GM23338 (cell line): ENCODE results near the gene SLC25A25. TPM values are rescaled to one million over a fixed set of nuclear protein-coding genes. Genes with fewer than 3 reads are reported as not detected.

Experiments
- ATAC-seq: fragments of 200-7000 bp; cut with Tn5 transposase; 3 replicates; pipeline ENCODE4 v1.9.1; 2020
- DNase-seq: peaks from one replicate; pipeline ENCODE4 v3.0.0-alpha.2; 2015; ENCODE audit warnings: low spot score
- H2AFZ ChIP-seq: fragments of 200-600 bp; sonication (generic); 2 replicates; pipeline ENCODE4 v1.8.0; 2016; ENCODE audit warnings: antibody characterized with exemption, mild to moderate bottlenecking, moderate library complexity
- H3F3A ChIP-seq: fragments of 200-600 bp; sonication (generic); replicated peaks from 2 replicates; pipeline ENCODE4 v1.8.0; 2017; ENCODE audit warnings: antibody characterized with exemption, mixed run types, low read depth
- H3K27ac ChIP-seq: fragments of 200-600 bp; sonication (generic); 2 replicates; pipeline ENCODE4 v1.6.1; 2016; ENCODE audit warnings: low read depth
- H3K27me3 ChIP-seq: fragments of 200-600 bp; sonication (generic); 2 replicates; pipeline ENCODE4 v1.8.0; 2016; ENCODE audit warnings: mild to moderate bottlenecking, mixed run types, moderate library complexity; ENCODE audit not compliant: insufficient read depth
- H3K36me3 ChIP-seq: fragments of 200-600 bp; sonication (generic); 2 replicates; pipeline ENCODE4 v1.8.0; 2016; ENCODE audit warnings: mild to moderate bottlenecking; ENCODE audit not compliant: insufficient read depth
- H3K4me1 ChIP-seq: fragments of 200-600 bp; sonication (generic); 2 replicates; pipeline ENCODE4 v1.8.0; 2016; ENCODE audit warnings: mild to moderate bottlenecking, moderate library complexity; ENCODE audit not compliant: insufficient read depth
- H3K4me2 ChIP-seq: fragments of 200-600 bp; sonication (generic); 2 replicates; pipeline ENCODE4 v1.7.1; 2017; ENCODE audit warnings: mixed run types
- H3K4me3 ChIP-seq: fragments of 200-600 bp; sonication (generic); 2 replicates; pipeline ENCODE4 v1.6.1; 2016; ENCODE audit warnings: mixed run types
- H3K79me2 ChIP-seq: fragments of 200-600 bp; sonication (generic); replicated peaks from 2 replicates; pipeline ENCODE4 v1.8.0; 2017; ENCODE audit warnings: mild to moderate bottlenecking; ENCODE audit not compliant: insufficient read depth
- H3K9me2 ChIP-seq: fragments of 200-600 bp; sonication (generic); 2 replicates; pipeline ENCODE4 v1.8.0; 2017; ENCODE audit not compliant: insufficient read depth
- H4K20me1 ChIP-seq: fragments of 200-600 bp; sonication (generic); replicated peaks from 2 replicates; pipeline ENCODE4 v1.8.0; 2017; ENCODE audit warnings: mild to moderate bottlenecking; ENCODE audit not compliant: insufficient read depth
- H3K27ac Mint-ChIP-seq: 2 replicates; pipeline ENCODE4 v1.8.0; 2020; ENCODE audit warnings: inconsistent platforms, mild to moderate bottlenecking, moderate library complexity, mixed read lengths
- H3K27me3 Mint-ChIP-seq: 3 replicates; pipeline ENCODE4 v1.8.0; 2022; ENCODE audit warnings: low read depth, mild to moderate bottlenecking, moderate library complexity, mixed read lengths, inconsistent platforms; ENCODE audit not compliant: insufficient read depth, poor library complexity
- H3K36me3 Mint-ChIP-seq: 3 replicates; pipeline ENCODE4 v1.8.0; 2021; ENCODE audit warnings: low read depth, mild to moderate bottlenecking, inconsistent platforms, moderate library complexity, mixed read lengths
- H3K4me1 Mint-ChIP-seq: 3 replicates; pipeline ENCODE4 v1.8.0; 2020; ENCODE audit warnings: mild to moderate bottlenecking, inconsistent platforms, mixed read lengths
- H3K4me3 Mint-ChIP-seq: 3 replicates; pipeline ENCODE4 v1.8.0; 2021; ENCODE audit warnings: moderate library complexity, mild to moderate bottlenecking, inconsistent platforms, mixed read lengths
- H3K9me3 Mint-ChIP-seq: 3 replicates; pipeline ENCODE4 v1.8.0; 2020; ENCODE audit warnings: moderate library complexity, mild to moderate bottlenecking, inconsistent platforms, mixed read lengths
- EZH2phosphoT487 ChIP-seq: fragments of 200-600 bp; sonication (generic); IDR thresholded peaks from one replicate; pipeline ENCODE4 v1.8.1; 2018; ENCODE audit warnings: antibody characterized with exemption; ENCODE audit not compliant: unreplicated experiment
- NANOG ChIP-seq: IDR thresholded peaks from 2 replicates; pipeline ENCODE4 v1.6.1; 2016; ENCODE audit warnings: antibody characterized with exemption, borderline replicate concordance
- POLR2AphosphoS5 ChIP-seq: IDR thresholded peaks from 2 replicates; pipeline ENCODE4 v1.6.1; 2016; ENCODE audit warnings: antibody characterized with exemption, low read depth
- ZNF114 ChIP-seq: fragments of 250-450 bp; sonication (Bioruptor Pico); IDR thresholded peaks from 2 replicates; pipeline ENCODE4 v1.5.0; 2020; ENCODE audit warnings: mild to moderate bottlenecking, moderate library complexity
- ZNF331 ChIP-seq: fragments of 250-450 bp; sonication (Bioruptor Pico); IDR thresholded peaks from 2 replicates; pipeline ENCODE4 v1.5.0; 2020; ENCODE audit warnings: low read depth, mild to moderate bottlenecking, moderate library complexity
- polyA plus RNA-seq: library from polyadenylated mRNA; unstranded; fragments of >200 nt; fragmentation: Nextera tagmentation; extraction: Ambion mirVana; gene quantifications from 2 replicates; pipeline ENCODE4 v1.2.1, GENCODE V29; 2016
- total RNA-seq: library from RNA; depleted of rRNA; stranded (reverse); fragments of >200 nt; shearing (Covaris generic); gene quantifications from 2 replicates; pipeline ENCODE4 v1.2.3, GENCODE V29; 2014
- TF ChIP-seq, protein P1 (sequence below): IDR thresholded peaks from 2 replicates; pipeline ENCODE4 v1.6.1; 2016; ENCODE audit warnings: antibody characterized with exemption
- TF ChIP-seq, protein P2 (sequence below), 2 experiments: fragments of 200-600 bp in 1 of 2; sonication (generic) in 1 of 2; conservative IDR thresholded peaks; 2 replicates each; pipeline versions ENCODE4 v1.5.1 to v1.6.1; 2016 to 2017; ENCODE audit warnings: antibody characterized with exemption in 2 of 2, low read depth in 2 of 2, mild to moderate bottlenecking in 2 of 2, moderate library complexity in 1 of 2
- TF ChIP-seq, protein P3 (sequence below): IDR thresholded peaks from one replicate; pipeline ENCODE4 v1.6.1; 2018; ENCODE audit warnings: antibody characterized with exemption; ENCODE audit not compliant: unreplicated experiment

SLC25A25 gene
- total and polyA plus RNA-seq, 2 experiments from 2014 or later: 7.1 to 27.0 TPM

DNA sequence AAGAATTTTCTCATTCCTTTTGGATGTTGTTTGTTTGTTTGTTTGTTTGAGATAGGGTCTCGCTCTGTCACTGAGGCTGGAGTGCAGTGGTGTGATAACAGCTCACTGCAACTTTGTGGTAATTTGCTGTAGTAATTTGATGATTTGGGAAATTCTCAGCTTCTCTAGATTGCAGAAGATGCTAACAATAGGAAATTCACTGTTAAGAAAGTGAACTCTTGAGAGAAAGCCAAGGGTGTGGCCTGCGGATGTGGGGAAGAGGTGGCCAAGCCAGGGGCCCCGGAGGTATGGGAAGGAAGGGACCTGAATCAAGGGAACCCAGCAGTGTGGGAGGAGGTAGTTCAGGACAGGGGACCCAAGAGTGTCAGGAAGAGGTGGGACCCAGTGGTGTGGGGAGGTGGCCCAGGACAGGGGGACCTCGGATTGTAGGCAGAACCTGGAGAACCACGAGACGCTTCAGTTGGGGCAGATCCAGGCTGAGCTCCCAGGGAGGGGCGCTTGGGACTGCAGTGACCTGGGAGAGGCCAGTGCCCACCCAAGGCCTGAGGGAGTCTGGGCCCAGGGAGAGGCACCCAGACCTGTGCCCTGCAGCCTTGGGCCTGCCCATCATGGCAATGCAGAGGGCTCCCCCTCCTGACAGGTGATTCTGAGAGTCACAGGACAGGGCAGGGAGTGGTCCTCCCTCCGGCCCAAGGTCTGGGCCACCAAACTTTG lies 75.7 kb downstream of the SLC25A25 start:
- no peak overlapping the region for H2AFZ ChIP-seq
- no peaks in the 10 kb centered on the region for H3K36me3 ChIP-seq
- H3K27me3 ChIP-seq: no peaks in the 10 kb centered on the region
- no peaks in the 10 kb centered on the region for H3F3A ChIP-seq
- no peak overlapping the region for H3K4me3 Mint-ChIP-seq
- H3K9me3 Mint-ChIP-seq: no peaks in the 10 kb centered on the region
- no peaks in the 10 kb centered on the region; the same call in 2 of the 3 replicates for H3K4me1 Mint-ChIP-seq
- peaks cover 4% of the 10 kb centered on the region for H3K27me3 Mint-ChIP-seq
- H3K4me2 ChIP-seq: no peak overlapping the region
- TF ChIP-seq, protein P1, sequence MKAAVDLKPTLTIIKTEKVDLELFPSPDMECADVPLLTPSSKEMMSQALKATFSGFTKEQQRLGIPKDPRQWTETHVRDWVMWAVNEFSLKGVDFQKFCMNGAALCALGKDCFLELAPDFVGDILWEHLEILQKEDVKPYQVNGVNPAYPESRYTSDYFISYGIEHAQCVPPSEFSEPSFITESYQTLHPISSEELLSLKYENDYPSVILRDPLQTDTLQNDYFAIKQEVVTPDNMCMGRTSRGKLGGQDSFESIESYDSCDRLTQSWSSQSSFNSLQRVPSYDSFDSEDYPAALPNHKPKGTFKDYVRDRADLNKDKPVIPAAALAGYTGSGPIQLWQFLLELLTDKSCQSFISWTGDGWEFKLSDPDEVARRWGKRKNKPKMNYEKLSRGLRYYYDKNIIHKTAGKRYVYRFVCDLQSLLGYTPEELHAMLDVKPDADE: no peak
- TF ChIP-seq, protein P2, sequence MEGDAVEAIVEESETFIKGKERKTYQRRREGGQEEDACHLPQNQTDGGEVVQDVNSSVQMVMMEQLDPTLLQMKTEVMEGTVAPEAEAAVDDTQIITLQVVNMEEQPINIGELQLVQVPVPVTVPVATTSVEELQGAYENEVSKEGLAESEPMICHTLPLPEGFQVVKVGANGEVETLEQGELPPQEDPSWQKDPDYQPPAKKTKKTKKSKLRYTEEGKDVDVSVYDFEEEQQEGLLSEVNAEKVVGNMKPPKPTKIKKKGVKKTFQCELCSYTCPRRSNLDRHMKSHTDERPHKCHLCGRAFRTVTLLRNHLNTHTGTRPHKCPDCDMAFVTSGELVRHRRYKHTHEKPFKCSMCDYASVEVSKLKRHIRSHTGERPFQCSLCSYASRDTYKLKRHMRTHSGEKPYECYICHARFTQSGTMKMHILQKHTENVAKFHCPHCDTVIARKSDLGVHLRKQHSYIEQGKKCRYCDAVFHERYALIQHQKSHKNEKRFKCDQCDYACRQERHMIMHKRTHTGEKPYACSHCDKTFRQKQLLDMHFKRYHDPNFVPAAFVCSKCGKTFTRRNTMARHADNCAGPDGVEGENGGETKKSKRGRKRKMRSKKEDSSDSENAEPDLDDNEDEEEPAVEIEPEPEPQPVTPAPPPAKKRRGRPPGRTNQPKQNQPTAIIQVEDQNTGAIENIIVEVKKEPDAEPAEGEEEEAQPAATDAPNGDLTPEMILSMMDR (conservative IDR thresholded peaks at IDR 0.05; ENCODE audit: low read depth in 2 of 2): peak in 1 of 2 experiments; percentile 57; a peak in 2 of 4 replicates
- ATAC-seq (peak; percentile 62), DNase-seq (no peak)
- no peaks in the 10 kb centered on the region for H4K20me1 ChIP-seq
- H3K27ac ChIP-seq: no peak overlapping the region
- no peaks in the 10 kb centered on the region for H3K4me1 ChIP-seq
- no peak overlapping the region for H3K27ac Mint-ChIP-seq
- no peaks in the 10 kb centered on the region for H3K79me2 ChIP-seq
- H3K36me3 Mint-ChIP-seq: no peaks in the 10 kb centered on the region
- H3K9me2 ChIP-seq: no peaks in the 10 kb centered on the region
- H3K4me3 ChIP-seq: no peak overlapping the region

DNA sequence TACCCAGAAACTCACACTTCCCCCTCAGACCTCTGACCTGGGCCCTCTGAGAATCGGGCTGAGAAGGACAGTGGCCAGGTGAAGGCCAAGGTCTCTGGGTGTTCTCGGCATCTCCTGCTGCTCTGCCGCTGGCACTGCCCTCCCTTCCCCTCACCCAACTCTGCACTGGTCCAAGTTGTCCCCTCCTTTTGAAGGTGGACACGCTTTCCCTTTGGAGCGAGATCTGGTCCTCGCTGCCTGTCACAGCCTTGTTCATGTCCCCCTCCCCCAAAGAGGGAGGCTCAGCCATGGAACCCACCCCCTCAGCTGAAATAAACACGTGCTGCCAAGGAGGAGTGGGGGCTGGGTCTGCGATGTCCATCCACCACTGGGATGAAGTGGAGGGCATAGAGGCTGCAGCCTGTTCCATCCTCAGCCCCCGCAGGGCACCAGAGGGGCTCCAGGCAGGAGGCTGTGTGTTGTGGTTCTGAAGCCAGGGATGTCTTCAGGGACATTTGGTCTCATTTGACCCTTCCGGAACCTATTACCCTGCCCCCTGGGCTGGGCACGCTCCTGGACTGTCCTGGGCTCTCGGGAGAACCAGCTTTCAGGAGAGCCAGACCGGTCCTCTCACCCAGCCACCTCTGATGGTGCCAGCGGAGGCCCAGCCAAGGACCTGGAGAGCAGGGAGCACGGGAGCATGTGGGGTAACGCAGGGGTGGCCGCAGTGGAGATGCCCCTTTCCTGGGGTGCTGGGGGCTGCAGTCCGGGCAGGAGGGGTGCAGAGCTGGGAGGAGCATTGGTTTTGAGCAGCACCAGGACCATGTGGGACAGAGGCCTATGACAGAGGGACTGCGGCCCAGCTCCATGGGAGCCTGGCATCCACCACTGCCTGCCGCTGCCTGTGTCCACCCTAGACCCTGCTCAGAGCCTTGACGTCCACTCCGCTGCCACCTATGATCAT lies 76.5 kb downstream of the SLC25A25 start:
- no peaks in the 10 kb centered on the region for H3K36me3 Mint-ChIP-seq
- Histone ChIP-seq H4K20me1 (no peaks in the 10 kb centered on the region), H3K79me2 (no peaks in the 10 kb centered on the region), H3K4me2 (no peak overlapping the region), H3K27me3 (no peaks in the 10 kb centered on the region), H2AFZ (no peak overlapping the region), H3K27ac (no peak overlapping the region), H3K9me2 (no peaks in the 10 kb centered on the region), H3F3A (no peaks in the 10 kb centered on the region), H3K36me3 (no peaks in the 10 kb centered on the region), H3K4me3 (no peak overlapping the region), H3K4me1 (no peaks in the 10 kb centered on the region)
- no peak for ATAC-seq
- no peaks in the 10 kb centered on the region for H3K9me3 Mint-ChIP-seq
- no peaks in the 10 kb centered on the region; the same call in 2 of the 3 replicates for H3K4me1 Mint-ChIP-seq
- no peak overlapping the region for H3K27ac Mint-ChIP-seq
- peaks cover 8% of the 10 kb centered on the region for H3K27me3 Mint-ChIP-seq
- DNase-seq: no peak
- H3K4me3 Mint-ChIP-seq: no peak overlapping the region
- TF ChIP-seq, protein P2 (conservative IDR thresholded peaks at IDR 0.05; ENCODE audit: low read depth in 2 of 2): no peak
- TF ChIP-seq ZNF331 (CRISPR knock-in tag) (no peak), ZNF114 (CRISPR knock-in tag) (no peak), EZH2phosphoT487 (no peak), NANOG (no peak), POLR2AphosphoS5 (no peak)
- TF ChIP-seq, protein P3, sequence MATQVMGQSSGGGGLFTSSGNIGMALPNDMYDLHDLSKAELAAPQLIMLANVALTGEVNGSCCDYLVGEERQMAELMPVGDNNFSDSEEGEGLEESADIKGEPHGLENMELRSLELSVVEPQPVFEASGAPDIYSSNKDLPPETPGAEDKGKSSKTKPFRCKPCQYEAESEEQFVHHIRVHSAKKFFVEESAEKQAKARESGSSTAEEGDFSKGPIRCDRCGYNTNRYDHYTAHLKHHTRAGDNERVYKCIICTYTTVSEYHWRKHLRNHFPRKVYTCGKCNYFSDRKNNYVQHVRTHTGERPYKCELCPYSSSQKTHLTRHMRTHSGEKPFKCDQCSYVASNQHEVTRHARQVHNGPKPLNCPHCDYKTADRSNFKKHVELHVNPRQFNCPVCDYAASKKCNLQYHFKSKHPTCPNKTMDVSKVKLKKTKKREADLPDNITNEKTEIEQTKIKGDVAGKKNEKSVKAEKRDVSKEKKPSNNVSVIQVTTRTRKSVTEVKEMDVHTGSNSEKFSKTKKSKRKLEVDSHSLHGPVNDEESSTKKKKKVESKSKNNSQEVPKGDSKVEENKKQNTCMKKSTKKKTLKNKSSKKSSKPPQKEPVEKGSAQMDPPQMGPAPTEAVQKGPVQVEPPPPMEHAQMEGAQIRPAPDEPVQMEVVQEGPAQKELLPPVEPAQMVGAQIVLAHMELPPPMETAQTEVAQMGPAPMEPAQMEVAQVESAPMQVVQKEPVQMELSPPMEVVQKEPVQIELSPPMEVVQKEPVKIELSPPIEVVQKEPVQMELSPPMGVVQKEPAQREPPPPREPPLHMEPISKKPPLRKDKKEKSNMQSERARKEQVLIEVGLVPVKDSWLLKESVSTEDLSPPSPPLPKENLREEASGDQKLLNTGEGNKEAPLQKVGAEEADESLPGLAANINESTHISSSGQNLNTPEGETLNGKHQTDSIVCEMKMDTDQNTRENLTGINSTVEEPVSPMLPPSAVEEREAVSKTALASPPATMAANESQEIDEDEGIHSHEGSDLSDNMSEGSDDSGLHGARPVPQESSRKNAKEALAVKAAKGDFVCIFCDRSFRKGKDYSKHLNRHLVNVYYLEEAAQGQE: no peak
